Muscle layer of colon (tissue), 2 donors: Measurements from ENCODE around the gene SBK3.
"Not testable (repeated sequence)": the region's sequence is repeated elsewhere in the genome, so short reads cannot be mapped to it uniquely, and the experiment has no call there.

ENCODE experiments used
- H3K27ac ChIP-seq: one replicate; pipeline ENCODE4 v1.7.0; 2013; ENCODE audit warnings: low read depth, mild to moderate bottlenecking, low read length, moderate library complexity
- H3K27me3 ChIP-seq, 2 donors: one replicate each; pipeline ENCODE4 v1.7.0; 2013; ENCODE audit warnings: low read length in 2 of 2, mild to moderate bottlenecking in 2 of 2; ENCODE audit not compliant: insufficient read depth in 2 of 2, control insufficient read depth in 1 of 2
- H3K36me3 ChIP-seq: one replicate; pipeline ENCODE4 v1.7.0; 2013; ENCODE audit warnings: mild to moderate bottlenecking, low read length; ENCODE audit not compliant: insufficient read depth
- H3K4me1 ChIP-seq: one replicate; pipeline ENCODE4 v1.7.0; 2013; ENCODE audit warnings: mild to moderate bottlenecking, low read length; ENCODE audit not compliant: insufficient read depth
- H3K4me3 ChIP-seq, 2 donors: one replicate each; pipeline ENCODE4 v1.7.0; 2013; ENCODE audit warnings: low read length in 2 of 2, low read depth in 1 of 2, mild to moderate bottlenecking in 1 of 2, moderate library complexity in 1 of 2
- H3K9ac ChIP-seq: one replicate; pipeline ENCODE4 v1.7.0; 2013; ENCODE audit warnings: low read length
- H3K9me3 ChIP-seq: one replicate; pipeline ENCODE4 v1.7.0; 2013; ENCODE audit warnings: mild to moderate bottlenecking, low read length
- donor health status: abdominal sarcoma.
- donor health status: Adenocarcinoma of cecum.

Gene SBK3

DNA sequence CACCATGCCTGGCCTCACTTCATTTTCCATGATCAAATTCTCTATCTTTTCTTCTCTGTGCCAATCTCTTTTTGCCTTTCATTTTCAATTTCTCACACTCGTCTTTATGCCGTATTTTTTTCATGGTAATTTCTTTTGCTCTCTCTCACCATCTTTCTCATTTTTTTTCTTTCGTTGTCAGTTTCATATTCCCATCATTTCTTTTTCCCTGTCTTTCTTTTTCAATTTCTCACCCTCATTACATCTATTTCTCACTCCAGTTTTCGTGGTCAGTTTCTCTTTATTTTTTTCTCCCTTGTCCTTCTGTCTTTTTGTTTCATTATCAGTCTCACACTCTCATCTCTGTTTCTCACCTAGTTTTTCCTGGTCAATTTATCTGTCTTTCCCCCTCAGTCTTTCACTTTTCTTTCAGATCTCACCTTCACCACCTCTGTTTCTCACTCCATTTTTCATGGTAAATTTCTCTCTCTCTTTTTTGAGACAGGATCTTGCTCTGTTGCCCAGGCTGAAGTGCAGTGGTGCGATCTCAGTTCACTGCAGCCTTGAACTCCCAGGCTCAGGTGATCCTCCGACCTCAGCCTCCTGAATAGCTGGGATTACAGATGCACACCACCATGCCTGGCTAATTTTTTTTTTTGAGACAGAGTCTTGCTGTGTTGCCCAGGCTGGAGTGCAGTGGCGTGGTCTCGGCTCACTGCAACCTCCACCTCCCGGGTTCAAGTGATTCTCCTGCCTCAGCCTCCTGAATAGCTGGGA lies 43.0 kb downstream of the SBK3 start:
- H3K27me3 ChIP-seq = no peaks in the 10 kb centered on the region
- H3K4me3 ChIP-seq = no peak overlapping the region
- no peak overlapping the region for H3K9ac ChIP-seq
- H3K36me3 ChIP-seq = peaks cover 31% of the 10 kb centered on the region
- peaks cover 19% of the 10 kb centered on the region for H3K4me1 ChIP-seq
- H3K27ac ChIP-seq = no peak overlapping the region
- no peaks in the 10 kb centered on the region for H3K9me3 ChIP-seq

DNA sequence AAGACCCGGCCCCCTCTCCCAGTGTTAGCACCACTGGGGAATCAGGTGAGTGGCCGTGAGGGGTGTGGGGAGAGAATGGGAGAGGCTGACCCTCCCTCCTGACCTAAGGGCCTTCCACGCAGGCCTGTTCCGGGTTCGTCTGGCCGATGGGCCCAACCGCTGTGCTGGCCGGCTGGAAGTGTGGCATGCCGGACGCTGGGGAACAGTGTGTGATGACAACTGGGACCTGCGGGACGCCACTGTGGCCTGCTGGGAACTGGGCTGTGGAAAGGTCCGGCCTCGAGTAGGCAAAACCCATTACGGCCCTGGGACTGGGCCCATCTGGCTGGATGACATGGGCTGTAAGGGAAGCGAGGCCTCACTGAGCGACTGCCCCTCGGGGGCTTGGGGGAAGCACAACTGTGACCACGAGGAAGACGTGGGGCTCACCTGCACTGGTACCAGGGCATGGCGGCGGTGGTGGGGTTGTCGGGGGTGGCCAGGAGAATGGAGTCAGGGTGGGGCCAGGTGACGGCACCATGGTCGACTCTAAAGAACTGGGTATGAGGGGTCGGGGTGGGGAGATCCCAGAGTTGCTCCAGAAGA lies 44.9 kb downstream of the SBK3 start:
- Histone ChIP-seq H3K27me3 (no peaks in the 10 kb centered on the region), H3K9ac (no peak overlapping the region), H3K27ac (no peak overlapping the region), H3K36me3 (peaks cover 42% of the 10 kb centered on the region), H3K9me3 (no peaks in the 10 kb centered on the region), H3K4me1 (peaks cover 19% of the 10 kb centered on the region), H3K4me3 (no peak overlapping the region)

- no peak overlapping the region for H3K9ac ChIP-seq
- peak overlapping the region; percentile 55 for H3K27ac ChIP-seq
- H3K9me3 ChIP-seq = no peaks in the 10 kb centered on the region
- H3K4me3 ChIP-seq = no peak overlapping the region
- peaks cover 19% of the 10 kb centered on the region for H3K4me1 ChIP-seq
- H3K27me3 ChIP-seq = no peaks in the 10 kb centered on the region
- peaks cover 45% of the 10 kb centered on the region for H3K36me3 ChIP-seq
These were observed 47.0 kb downstream of the SBK3 start for GRCh38 chr19:55498246-55498840.

- Histone ChIP-seq H3K27me3 (no peaks in the 10 kb centered on the region), H3K9ac (no peak overlapping the region), H3K4me3 (no peak overlapping the region), H3K27ac (peak overlapping the region; percentile 22), H3K4me1 (peaks cover 24% of the 10 kb centered on the region), H3K36me3 (peaks cover 45% of the 10 kb centered on the region), H3K9me3 (no peaks in the 10 kb centered on the region)
These were observed 47.6 kb downstream of the SBK3 start for GRCh38 chr19:55497763-55498162.

DNA sequence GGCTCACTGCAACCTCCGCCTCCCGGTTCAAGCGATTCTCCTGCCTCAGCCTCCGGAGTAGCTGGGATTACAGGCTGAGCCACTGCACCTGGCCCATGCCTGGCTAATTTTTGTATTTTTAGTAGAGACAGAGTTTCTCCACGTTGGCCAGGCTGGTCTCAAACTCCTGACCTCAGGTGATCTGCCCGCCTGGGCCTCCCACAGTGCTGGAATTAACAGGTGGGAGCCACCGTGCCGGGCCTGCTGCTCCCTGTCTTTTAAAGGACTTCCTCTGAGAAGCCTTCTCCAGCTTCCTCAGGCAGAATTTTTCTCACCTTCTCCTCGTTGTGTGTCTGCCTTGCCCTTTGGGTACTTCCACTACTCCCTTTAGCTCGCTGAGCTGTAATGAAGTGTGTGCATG lies 48.5 kb downstream of the SBK3 start:
- Histone ChIP-seq H3K4me1 (peaks cover 33% of the 10 kb centered on the region), H3K36me3 (peaks cover 44% of the 10 kb centered on the region)
- H3K27me3 ChIP-seq, H3K27ac ChIP-seq, H3K9me3 ChIP-seq, H3K9ac ChIP-seq, H3K4me3 ChIP-seq: not testable (repeated sequence)

- H3K9me3 ChIP-seq = no peaks in the 10 kb centered on the region
- H3K4me3 ChIP-seq = no peak overlapping the region
- H3K27me3 ChIP-seq = no peaks in the 10 kb centered on the region
- peaks cover 33% of the 10 kb centered on the region for H3K36me3 ChIP-seq
- no peak overlapping the region for H3K9ac ChIP-seq
- H3K4me1 ChIP-seq = peaks cover 44% of the 10 kb centered on the region
- no peak overlapping the region for H3K27ac ChIP-seq
These were observed 49.5 kb downstream of the SBK3 start for GRCh38 chr19:55495646-55496349.

DNA sequence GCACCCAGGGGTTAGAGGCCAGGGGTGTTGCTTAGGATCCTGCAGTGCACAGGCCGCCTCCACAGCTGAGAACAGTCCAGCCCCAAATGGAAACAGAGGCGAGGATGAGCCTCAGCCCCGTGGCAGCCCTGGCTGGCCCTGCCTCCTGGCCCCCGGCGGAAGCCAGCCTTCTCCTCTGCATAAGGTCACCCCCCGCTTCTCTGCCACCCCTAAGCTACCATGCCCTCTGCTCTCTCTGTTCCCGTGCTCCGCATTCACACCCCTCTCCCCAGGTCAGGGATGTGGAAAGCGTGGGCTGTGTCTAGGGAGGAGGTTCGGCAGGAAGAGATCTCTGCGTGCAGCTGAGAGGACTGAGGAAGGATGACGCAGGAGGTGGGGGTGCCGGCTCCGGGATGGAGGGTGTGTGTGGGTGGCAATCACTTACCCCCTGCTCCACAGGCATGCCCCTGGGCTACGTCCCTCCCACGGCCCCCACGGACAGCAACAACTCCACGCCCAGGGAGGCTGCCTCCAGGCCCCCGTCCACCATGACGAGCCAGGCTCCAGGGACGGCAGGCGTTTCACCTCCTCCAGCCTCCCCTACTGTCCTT lies 51.1 kb downstream of the SBK3 start:
- Histone ChIP-seq H3K4me1 (peaks cover 49% of the 10 kb centered on the region), H3K27ac (no peak overlapping the region), H3K4me3 (peak overlapping the region in 1 of 2 donors; percentile 31), H3K36me3 (peaks cover 19% of the 10 kb centered on the region), H3K9me3 (no peaks in the 10 kb centered on the region), H3K9ac (no peak overlapping the region), H3K27me3 (no peaks in the 10 kb centered on the region)

GRCh38 chr19:55493645-55494171 lies 51.6 kb downstream of the SBK3 start:
- Histone ChIP-seq H3K9ac (no peak overlapping the region), H3K9me3 (no peaks in the 10 kb centered on the region), H3K36me3 (peaks cover 13% of the 10 kb centered on the region), H3K4me3 (no peak overlapping the region), H3K27me3 (no peaks in the 10 kb centered on the region), H3K27ac (no peak overlapping the region), H3K4me1 (peaks cover 46% of the 10 kb centered on the region)

DNA sequence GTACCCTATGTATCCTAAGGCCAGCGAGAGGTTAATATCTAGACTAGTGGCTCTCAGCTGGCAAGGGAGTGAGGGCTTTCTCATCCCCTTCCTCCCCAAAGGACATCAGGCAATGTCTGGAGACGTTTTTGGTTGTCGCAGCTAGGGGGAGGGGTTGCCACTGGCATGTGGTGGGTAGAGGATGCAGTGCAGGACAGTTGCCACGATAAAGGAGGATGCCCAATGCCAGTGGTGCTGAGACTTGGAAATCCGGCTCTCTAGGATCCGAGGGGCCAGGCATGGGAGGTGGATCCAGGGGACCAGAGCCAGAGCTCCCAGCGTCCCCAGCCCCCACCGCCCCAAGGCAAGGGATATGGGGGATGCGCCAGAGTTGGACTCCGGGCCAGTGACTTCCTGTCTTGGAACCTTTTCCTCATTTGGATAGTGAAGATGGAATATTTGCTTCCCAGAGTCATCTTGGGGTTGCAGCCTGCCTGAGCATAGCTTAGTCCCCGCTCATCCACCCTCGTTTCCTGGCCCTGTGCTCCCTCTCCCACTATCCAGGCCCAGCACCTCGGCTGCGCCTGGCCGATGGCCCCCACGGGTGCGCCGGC lies 52.2 kb downstream of the SBK3 start:
- Histone ChIP-seq H3K4me3 (peak overlapping the region in 1 of 2 donors; percentile 18), H3K9me3 (no peaks in the 10 kb centered on the region), H3K4me1 (peaks cover 40% of the 10 kb centered on the region), H3K27me3 (no peaks in the 10 kb centered on the region), H3K36me3 (peaks cover 13% of the 10 kb centered on the region), H3K9ac (no peak overlapping the region), H3K27ac (no peak overlapping the region)

DNA sequence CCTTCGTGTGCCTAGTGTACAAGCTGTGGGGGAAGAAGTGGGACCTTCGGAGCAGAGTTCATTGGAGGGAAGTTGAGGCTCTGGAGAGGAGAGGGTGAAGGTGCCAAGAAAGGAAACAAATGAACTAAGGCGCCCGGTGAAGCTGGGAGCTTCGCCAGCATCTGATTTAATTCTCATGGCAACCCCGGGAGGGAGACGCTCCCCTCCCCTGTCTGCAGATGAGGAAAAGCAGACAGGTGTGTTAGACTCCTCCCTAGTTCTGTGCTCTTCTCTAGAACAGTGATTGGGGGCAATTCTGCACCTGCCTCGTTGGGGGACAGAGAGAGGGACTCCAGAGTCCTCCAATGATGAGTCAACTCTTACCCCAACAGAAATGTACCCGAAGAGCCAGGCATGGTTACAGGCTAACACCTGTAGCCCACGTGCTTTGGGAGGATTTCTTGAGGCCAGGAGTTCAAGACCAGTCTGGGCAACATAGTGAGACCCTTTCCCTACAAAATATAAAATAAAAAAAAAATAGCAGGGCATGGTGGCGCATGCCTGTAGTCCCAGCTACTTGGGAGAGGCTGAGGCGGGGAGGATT lies 52.9 kb downstream of the SBK3 start:
- no peaks in the 10 kb centered on the region for H3K27me3 ChIP-seq
- peaks cover 42% of the 10 kb centered on the region for H3K4me1 ChIP-seq

More for the DNA sequence above, 52.9 kb downstream of the SBK3 start:
- no peaks in the 10 kb centered on the region for H3K9me3 ChIP-seq
- no peak overlapping the region for H3K9ac ChIP-seq
- H3K36me3 ChIP-seq = peaks cover 13% of the 10 kb centered on the region
- no peak overlapping the region for H3K4me3 ChIP-seq
- H3K27ac ChIP-seq = peak overlapping the region; percentile 80
